Measurements from ENCODE around the gene SSBP3.

SSBP3 gene

DNA sequence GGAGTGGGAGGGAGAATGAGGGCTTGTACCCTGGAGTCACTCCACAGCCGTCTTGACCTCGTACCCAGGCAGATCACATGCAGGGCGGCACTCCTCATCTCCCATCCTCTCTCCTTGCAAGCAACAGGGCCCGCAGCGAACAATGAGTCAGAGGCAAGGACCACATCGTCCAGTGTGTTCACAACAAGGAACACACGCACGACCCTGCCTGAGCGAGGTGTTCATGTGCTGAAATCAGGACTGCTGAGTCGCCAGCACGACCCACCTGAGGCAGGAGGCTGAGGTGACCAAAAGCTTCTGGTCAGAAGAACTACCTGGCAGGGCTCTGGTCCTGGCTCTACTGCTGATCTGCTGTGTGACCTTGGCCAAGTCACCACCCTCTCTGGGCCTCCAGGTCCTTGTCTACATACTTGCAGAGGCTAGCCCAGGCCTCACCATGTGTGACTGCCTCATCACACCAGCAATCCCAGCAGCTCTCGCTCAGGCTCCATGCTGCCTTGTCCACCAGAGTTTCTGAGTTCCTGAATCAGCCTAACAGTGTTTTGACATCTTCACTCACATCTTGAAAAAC, 78.0 kb downstream of the SSBP3 start:
- DNase-seq: no peak

DNA sequence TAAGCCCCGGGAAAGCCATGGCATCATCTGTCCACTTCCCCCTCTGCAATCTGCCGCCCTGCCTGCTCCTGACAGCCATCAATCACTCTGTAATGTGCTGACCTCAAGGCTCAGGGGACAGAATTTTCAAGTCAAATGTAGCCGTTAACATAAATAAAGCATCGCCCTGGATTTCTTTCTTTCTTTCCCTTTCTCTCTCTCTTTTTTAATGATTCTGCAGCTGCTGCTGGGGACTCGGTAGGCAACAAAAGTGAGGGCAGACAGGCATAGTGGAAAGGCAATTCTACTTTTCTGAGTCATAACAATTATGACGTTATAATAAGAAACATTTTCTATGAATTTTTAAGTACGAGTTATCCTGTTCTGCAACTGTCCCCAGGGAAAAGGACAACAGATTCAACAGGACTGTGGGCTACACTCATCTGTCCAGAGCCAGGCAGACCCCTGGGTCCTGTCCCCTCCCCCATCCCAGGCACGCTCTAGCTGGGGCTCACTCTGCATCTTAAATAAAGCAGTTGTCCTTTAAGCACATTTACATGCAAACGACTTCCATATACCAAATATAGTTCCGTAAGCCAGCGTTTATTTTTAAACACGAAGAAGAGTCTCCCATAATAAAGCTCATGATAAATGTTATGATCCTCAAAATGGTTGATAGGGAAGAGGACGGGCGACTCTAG, 78.7 kb downstream of the SSBP3 start:
- no peak for DNase-seq

GRCh38 chr1:54326543-54327385, 79.4 kb downstream of the SSBP3 start:
- no peak for DNase-seq

DNA sequence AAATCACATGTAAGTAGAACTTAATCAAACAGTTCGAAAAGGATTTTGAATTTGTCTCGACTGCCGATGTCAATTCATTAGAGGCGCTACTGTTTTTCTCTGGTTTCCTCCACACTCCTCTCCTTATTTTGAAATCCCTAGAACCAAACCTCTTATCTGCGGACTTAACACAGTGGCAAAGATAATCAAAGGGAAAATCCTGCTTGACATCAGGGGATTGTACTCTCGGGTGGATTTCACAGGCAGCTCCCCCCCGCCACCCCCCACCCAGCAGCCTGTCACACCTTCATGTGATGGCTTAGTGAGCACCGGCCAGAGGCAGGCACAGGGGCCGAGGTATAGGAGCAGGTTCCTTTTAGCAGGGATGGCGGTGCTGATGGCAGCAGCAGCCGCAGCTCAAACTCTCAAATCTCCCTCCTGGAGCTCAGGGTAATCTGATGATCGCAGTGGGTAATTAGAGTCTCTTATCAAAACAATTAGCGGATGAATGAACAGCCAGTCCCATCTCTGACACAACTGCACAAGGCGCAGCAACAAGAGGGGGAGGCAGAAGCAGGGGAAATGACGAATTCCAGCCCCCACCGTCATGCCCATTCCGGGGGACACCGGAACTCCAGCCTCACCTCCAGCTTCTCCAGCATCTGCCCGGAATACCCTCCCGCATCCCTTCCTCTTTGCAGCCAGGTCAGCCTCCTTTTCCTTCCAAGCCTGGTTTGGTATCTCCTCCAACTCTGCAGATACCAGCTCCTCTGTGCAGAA, 80.3 kb downstream of the SSBP3 start:
- peak; percentile 23 to 51 for DNase-seq

GRCh38 chr1:54325284-54325683, 80.9 kb downstream of the SSBP3 start:
- no peak for DNase-seq

DNA sequence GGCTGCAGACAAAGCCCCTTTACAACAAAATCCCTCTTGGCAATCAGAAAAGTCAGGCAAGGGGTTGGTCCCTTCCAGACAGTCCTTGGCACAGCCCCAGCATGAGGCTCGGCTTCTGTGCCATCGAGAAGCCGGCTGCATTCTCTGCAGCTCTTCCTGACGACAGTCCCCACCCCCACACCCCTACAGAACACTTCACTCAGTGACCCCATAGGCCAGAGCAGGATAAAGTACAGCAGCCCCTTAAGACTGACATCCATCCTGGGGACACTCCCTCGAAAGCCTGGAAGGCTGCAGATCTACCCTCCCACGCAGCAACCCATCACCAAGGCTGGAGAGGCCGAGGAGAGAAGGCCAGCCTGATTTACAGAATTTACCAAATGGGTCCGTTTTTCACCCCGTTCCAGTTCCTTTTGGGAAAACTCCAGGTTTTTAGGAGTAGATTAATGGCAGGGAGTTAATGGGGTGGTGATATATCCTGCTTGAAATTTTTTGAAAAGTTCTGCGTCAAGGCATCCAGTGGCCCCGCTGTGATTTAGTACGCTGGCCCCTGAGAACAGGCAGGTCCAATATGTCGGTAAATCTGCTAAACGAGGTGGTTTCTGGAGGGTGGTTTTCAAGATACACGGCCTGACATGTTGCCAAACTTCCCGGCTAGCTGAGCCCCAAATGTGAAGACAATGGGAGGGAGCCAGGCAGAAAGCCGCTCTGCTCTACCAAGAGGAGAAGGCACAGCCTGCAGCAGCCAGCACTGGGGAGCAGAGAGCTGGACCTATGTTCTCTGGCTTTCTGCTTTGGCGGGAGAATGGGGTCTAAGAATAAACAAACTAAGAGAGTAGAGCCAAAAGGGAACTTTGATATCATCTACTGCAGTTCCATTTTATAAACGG, 81.7 kb downstream of the SSBP3 start:
- DNase-seq: no peak

- DNase-seq: no peak
Measured at GRCh38 chr1:54323921-54324250, 82.3 kb downstream of the SSBP3 start.

GRCh38 chr1:54323324-54323739, 82.9 kb downstream of the SSBP3 start:
- no peak for DNase-seq

- DNase-seq: no peak
Measured at GRCh38 chr1:54318246-54318814, 87.9 kb downstream of the SSBP3 start.

- DNase-seq: no peak
Measured at GRCh38 chr1:54317084-54317483, 89.1 kb downstream of the SSBP3 start.

DNA sequence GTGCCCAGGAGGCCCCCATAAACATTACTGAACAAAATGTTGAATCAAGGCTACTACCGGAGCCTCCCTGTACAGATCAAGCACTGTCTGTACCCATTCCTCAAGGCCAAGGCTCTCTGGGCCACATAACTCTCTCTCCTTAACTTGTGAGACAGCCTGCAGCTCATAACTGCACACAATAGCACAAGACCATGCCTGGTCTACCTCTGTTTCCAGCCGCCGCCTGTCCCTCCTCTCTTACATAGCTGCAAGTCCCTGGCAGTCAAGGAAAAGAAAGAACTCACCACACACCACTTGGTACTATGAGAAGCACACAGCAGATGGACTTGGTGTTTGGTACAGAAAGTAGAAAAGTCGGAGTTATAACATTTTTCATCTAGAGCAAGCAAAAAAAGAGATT, 91.1 kb downstream of the SSBP3 start:
- no peak for DNase-seq

DNA sequence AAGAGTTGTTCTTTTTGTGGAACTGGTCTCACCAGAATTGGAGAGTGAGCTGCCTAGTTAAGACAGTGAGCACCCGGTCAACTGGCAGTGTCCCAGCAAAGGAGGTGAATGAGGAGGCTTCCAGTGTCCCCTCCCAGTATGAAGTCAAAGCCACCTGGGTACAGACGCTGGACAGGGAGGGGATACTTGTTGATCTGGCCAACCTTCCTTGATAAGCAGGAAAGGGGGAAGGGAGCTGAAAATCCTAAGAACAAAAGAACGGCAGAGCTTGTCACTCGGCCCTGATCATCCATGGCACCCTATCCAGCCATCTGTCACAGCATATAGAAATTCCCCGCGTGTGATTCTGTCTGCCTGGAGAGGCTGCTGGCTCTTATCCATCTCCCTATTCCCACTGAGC, 91.5 kb downstream of the SSBP3 start:
- DNase-seq: peak in 1 of 2 experiments; percentile 39

DNA sequence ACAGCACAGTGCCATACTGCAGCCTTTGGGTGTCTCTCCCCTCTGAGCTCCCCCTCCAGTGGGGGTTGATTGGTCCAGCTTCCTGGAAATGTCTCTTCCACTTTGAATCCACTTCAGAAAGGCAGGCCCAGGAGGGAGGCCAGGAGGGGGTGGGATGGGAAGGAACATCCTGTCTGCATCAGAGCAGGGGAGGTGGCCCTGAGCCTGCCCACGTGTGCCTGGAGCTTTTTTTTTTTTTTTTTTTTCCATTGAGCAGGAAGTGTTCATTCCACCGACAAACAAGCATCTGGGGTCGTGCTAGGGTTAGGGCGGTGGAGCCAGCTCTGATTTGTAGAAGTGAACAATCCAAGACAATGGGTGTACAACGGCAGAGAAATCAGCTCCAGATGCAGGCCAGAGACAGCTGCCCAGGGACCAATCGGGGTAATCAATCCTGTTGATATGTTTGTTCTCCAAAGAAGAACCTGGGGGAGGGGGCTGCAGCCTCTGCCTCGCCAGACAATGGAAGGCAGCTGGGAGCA, 93.3 kb downstream of the SSBP3 start:
- DNase-seq: peak; percentile 68 to 76

DNA sequence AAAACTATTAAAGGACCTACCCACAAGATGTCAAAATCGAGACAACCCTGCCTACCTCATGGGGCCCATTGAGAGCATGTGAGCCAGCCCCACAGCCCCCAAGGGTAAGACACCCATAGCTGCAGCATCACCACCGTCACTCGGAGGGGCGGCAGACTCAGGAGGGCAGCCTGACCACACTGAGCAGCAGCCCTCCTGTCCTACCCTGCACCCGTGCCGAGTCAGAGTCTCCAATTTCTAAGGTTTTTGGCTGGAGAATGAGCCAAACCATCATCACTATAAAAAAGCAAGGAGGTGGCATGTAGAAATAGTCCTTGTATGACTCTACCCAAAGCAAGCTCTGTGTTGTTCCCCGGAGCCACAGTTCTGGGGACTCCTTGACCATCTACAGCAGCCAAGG, 94.7 kb downstream of the SSBP3 start:
- DNase-seq: no peak

GRCh38 chr1:54310439-54311328, 95.5 kb downstream of the SSBP3 start:
- peak; percentile 56 to 79 for DNase-seq

- DNase-seq: peak; percentile 90 to 96
Measured at GRCh38 chr1:54309631-54310366, 96.4 kb downstream of the SSBP3 start.

- DNase-seq: no peak
Measured at GRCh38 chr1:54307305-54307704, 98.9 kb downstream of the SSBP3 start.

DNA sequence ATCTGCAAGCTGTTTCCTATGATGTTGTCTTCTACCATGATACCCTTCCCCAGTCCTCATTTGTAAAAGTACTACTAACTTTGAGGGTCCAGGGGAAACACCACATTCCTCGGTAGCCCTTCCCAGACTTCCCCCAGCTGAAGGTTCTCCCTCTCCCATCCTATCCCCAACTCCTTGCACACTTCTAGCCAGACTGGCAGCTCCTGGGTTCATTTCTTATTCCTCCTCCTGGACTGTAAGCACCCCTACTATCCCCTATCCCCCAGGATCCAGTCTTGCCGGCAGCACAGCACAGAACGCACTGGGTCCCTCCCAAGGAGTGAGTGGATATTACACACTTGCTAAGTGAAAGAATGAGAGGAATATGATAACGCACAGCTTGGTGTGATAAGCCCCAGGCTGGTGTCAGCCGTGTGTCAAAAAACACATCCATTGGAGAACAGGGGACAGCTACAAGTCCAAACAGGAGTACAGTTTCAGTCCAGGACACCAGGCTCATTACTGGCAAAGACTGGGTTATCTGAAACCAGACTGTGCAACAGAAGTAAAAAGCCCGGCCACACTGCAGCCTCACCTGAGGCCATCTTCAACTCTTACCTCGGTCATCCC, 100.2 kb downstream of the SSBP3 start:
- DNase-seq: no peak

GRCh38 chr1:54304518-54304917, 101.7 kb downstream of the SSBP3 start:
- no peak for DNase-seq

Data from NCI-H2081 (cell line).